ENCODE measurements around the gene OR9I1.

DNA sequence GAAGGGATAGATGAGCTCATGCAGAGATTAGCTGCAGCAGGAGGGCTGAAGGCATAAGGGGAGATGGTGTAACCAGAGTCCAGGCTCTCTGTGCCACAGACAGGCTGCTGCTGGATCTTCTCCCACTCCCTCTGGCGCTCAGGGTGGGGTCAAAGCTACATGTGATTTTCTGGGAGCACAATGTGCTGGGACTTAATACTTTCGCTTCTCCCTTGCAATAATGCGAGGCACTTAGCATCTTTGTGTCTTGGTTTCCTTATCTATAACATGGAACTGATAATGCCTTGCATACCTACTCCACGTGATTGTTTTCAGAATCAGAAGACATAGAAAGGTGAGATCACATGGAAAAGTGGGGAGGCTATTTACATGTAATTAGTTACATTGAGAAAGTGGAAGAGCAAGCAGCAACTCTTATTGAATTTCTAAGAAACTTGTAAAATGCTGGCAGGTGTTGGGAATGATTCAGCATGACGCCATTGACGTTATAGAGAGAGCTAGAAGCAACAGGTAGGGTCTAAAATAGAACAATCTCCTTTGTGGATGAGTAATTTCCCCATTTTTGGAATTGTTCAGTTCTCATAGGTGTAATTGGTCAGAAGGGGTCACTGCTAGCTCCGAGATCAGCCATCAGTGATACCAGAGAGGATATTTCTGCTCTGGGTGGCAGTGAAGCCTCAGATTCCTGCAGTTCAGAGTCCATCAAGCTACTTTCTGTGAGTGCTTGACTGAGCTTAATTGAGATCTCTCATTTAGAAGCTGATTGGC, 8.2 kb upstream of the OR9I1 start:
- TF ChIP-seq, protein P1, sequence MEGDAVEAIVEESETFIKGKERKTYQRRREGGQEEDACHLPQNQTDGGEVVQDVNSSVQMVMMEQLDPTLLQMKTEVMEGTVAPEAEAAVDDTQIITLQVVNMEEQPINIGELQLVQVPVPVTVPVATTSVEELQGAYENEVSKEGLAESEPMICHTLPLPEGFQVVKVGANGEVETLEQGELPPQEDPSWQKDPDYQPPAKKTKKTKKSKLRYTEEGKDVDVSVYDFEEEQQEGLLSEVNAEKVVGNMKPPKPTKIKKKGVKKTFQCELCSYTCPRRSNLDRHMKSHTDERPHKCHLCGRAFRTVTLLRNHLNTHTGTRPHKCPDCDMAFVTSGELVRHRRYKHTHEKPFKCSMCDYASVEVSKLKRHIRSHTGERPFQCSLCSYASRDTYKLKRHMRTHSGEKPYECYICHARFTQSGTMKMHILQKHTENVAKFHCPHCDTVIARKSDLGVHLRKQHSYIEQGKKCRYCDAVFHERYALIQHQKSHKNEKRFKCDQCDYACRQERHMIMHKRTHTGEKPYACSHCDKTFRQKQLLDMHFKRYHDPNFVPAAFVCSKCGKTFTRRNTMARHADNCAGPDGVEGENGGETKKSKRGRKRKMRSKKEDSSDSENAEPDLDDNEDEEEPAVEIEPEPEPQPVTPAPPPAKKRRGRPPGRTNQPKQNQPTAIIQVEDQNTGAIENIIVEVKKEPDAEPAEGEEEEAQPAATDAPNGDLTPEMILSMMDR (IDR thresholded peaks at IDR 0.05): no peak
- TF ChIP-seq POLR2A (IDR thresholded peaks at IDR 0.05): no peak

All from heart left ventricle (tissue), 13 donors.